Measurements from ENCODE around the gene TMEM138.

Gene TMEM138

DNA sequence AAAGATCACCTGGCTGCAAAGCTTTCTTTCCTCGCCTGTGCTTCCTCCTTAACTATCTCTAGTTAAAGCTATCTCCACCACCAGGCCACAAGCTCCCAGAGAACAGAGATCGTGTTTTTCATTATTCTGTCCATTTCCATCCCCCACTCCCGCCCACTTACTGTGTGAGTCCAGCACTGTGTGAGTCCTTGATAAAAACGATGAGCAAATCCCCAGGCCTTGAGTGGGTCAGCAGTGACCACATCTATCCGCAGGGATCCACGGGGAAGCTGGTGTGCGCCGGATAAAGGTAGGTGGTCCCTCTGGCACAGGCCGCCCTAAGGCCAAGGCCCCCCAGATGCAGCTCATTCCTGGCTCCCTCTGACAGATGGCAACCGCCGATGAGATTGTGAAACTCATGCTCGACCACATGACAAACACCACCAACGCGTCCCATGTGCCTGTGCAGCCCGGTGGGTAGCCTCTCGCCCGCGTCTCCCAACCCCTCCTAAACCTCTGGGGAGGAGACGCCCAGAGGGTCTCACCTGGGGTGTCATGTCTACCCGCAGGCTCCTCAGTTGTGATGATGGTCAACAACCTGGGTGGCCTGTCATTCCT lies 19.9 kb upstream of the TMEM138 start:
- no peak for FAIRE-seq

DNA sequence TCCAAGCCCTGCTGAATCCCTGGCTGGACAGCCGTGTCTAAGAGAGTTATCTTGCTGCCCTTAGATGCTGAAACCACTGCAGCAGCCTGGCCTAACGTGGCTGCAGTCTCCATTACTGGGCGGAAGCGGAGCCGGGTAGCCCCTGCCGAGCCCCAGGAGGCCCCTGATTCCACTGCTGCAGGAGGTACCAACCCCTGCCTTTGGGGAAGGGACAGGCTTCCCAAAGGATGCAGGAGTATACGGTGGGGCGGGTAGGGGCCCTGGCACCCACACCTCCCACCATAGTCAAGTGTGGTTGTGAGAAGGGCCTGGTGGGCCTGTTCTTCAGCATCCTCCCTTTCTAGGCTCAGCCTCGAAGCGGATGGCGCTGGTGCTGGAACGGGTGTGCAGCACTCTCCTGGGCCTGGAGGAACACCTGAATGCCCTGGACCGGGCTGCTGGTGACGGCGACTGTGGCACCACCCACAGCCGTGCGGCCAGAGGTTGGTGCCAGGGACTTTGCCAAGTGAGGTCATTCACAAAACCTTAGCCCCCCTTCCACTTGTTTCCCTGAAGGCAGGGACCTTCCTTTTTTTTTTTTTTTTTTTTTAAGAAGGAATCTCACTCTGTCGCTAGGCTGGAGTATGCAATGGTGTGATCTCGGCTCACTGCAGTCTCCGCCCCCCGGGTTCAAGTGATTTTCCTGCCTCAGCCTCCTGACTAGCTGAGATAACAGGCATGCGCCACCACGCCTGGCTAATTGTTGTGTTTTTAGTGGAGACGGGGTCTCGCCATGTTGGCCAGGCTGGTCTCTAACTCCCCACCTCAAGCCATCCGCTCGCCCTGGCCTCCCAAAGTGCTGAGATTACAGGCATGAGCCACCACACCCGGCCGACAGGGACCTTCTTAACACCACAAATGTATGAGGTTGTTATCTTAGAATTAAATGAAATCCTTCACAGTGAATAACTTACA lies 18.1 kb upstream of the TMEM138 start:
- no peak for FAIRE-seq

DNA sequence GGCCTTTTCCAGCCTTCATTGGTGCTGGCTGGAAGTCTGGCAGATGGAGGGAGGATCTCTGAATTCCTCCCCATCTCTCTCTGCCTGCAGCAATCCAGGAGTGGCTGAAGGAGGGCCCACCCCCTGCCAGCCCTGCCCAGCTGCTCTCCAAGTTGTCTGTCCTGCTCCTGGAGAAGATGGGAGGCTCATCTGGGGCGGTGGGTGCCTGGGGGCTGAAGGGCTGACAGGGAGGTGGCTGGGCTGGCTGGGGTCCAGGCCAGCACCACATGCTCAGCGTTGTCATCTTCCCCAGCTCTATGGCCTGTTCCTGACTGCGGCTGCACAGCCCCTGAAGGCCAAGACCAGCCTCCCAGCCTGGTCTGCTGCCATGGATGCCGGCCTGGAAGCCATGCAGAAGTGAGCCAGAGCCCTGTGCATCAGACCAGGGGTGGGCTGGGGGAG lies 17.0 kb upstream of the TMEM138 start:
- no peak for FAIRE-seq

DNA sequence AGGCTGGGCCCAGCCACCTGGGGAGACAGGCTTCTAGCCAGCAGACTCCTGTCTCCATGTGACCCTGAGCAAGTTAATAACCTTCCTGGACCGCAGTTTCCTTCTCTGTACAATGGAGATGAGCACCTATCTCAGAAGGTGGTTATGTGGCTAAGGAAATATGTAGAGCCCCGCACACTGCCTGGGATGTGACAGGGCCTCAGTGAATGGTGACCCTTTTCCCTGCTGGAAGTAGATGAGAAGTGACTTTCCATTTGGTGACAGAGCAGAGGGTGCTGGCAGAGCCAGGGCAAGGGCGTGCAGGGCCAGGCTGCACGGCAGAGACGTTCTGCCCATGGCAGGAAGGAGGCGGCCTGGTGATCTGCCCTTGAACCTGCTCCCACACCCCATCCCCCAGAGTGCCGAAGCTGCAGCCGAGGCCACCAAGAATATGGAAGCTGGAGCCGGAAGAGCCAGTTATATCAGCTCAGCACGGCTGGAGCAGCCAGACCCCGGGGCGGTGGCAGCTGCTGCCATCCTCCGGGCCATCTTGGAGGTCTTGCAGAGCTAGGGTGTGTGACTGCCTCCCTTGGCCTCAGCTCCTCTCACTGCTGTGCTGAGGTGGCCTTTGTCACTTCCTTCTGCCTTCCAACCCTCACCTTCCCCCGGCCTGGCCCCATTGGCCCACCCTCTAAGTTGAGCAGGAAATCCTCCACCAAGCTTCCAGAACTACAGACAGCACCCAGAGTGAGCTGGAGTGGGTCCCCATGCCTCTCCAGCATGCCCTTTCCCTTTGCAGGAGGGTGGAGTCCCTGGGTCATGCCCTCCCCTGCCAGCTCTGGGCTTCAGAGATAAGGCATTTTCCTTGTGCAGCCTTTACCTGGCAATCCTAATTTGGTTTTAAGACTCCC lies 16.0 kb upstream of the TMEM138 start:
- FAIRE-seq: no peak

DNA sequence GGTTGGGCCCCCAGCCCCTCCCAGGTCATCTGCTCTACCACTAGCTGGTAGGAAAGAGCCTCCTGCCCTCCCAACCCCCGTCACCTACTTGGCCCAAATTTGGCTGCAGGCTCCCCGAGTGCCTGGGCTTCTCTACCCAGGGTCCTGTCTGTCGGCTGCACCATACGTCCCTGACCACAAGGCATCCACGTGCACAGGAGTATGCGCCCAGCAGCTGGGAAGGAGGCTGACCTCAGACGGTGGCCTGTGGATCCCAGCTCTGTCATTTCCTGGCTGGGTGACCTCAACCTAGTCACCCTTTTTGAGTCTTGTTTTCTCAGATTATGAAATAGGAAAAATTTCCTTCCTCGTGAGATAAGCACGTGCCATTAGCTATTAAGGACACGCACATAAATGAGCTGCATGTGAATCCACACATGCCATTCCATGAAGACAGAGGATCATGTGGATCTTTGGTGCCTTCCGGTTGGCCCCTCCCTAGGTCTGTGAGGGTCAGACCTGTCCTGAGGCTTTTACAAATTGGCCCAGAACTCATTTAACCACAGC lies 14.2 kb upstream of the TMEM138 start:
- FAIRE-seq: no peak

- FAIRE-seq: no peak
Observed at GRCh38 chr11:61349189-61349751, 12.9 kb upstream of the TMEM138 start.

DNA sequence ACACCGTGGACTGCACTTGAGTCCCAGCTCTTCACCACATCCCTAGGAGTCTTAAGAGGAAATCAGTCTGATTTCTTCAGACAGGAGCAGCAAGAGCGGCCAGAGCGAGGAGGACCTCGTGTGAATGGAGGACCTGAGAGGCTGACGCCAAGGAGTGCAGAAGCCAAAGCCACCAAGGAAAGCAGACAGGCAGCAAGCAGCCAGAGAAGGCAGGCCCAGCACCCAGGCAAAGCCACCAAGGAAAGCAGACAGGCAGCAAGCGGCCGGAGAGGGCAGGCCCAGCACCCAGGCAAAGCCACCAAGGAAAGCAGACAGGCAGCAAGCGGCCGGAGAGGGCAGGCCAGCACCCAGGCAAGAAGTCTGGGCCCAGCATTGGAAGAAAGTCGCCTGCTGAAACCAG lies 12.3 kb upstream of the TMEM138 start:
- FAIRE-seq: no peak

DNA sequence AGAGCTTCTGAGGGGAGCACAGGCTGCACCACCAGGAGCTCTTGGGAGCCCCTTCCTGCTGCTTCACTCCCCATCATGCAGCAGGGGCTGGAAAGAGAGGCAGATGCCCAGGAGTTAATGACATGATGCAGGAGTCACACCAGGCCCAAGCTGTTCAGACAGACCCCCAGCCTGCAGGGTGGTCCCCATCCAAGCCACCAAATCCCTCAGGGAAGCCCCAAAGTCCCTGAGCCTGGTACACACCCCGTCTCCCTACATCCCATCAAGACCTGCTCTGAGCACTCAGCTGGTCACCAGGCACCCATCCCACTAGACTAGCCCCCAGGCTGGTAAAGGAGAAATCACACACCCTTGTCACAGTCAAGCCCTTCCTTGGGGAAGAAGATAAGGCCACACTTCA lies 11.8 kb upstream of the TMEM138 start:
- no peak for FAIRE-seq

DNA sequence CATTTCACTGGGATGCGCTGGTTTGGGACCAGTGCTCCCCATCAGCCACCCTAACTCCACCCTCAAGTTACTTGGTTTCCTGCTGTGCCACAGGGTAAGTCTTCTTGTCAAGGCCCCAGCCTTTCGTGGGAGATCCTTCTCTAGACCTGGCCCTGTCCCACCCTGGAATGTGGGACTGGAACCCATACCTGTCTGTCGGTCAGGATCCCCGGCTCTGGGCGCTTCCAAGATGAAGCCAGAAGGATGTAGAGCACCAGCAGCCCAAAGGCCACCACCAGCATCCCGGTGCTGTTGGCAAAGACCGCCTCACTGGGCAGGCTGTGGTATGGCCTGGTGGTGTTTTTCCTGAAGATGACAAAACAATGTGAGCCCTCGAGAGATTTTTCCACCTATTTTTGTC lies 11.4 kb upstream of the TMEM138 start:
- FAIRE-seq: no peak

DNA sequence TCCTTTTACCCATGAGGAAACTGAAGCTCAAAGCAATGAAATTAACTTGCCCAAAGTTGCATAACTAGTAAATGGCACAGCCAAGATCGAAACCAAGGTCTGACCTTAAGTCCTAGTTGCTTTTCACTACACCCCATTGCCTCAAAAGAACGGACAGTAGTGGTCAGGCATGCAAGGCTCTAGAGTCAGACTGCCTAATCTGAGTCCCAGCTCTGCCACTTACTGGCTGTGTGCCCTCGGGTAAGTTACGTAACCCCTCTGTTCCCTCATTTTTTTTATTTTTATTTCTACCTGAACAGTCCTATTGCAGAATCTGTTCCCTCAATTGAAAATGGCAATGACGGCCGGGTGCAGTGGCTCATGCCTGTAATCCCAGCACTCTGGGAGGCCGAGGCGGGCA lies 10.1 kb upstream of the TMEM138 start:
- FAIRE-seq: no peak

DNA sequence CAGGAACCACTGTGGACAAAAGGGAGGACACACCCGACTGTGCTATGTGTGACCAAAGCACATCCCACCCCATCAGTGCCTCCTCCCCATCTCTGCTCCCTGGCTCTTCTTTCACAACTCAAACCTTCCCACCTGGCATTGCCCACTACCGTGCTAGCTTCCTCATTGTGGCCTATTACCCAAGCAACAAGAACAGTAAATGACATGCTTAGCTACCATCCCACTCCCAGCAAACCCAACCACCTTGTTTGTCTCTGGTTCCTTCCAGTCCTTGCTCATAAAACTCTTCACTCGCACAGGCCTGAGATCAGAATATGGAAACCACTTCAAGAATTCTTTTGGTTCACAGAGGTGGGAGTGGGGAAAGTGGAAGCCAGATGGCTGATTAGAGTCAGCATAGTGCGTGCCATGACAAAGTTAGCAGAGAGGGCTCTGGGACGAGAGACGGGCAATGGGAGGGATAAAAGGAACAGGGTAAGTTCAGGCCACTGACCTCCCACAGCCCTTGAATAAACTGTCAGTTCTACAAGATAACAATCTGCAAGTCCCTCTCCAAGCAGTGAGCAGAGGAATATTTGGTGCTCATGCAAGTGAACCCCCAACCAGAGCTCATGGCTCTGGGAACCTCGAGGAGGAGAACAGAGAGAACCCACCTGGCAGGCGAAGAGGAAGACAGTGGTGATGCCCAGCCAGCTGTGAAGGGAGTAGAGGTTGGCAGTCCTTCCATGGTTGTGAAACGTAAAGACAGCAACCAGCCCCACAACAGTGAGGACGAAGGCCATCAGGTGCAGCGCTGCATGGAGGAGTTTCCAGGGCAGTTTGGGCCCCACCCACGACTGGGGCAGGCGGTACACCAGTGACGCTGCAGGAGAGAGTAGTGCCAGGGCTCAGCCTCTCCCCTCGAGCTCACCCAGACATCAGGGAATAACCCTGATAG lies 8.8 kb upstream of the TMEM138 start:
- no peak for FAIRE-seq

GRCh38 chr11:61354208-61354607 lies 8.0 kb upstream of the TMEM138 start:
- no peak for FAIRE-seq

GRCh38 chr11:61356706-61357105 lies 5.5 kb upstream of the TMEM138 start:
- FAIRE-seq: no peak

DNA sequence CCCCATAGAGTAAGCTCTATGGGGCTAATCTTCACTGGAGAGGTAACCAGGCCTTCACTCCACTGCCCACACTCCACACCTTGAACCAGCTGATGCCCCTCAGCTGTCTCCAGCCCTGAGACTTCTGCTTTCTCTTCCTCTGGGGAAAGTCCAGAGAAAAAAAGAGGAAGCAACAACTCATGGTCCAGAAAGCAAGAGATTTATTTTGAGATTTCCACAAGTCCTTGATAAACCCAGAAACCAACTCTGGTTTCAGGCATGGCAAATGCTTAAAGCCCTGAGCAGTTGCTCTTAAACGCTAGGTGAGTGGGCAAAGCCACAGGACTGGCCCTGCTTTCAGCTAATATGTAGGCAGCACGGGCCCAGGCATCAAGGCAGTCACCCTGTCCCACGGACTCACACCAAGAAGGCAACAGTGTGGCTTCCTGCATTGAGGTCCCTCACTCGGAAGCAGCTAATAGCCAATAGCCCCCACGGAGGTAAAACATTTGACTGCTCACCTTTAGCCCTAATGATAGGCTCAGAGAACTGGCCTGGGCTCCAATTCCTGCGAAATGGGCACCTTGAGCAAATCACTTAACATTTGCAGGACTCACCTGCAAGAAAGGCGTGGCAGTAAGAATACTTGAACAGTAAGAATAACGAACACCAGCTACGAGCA lies 4.8 kb upstream of the TMEM138 start:
- no peak for FAIRE-seq

DNA sequence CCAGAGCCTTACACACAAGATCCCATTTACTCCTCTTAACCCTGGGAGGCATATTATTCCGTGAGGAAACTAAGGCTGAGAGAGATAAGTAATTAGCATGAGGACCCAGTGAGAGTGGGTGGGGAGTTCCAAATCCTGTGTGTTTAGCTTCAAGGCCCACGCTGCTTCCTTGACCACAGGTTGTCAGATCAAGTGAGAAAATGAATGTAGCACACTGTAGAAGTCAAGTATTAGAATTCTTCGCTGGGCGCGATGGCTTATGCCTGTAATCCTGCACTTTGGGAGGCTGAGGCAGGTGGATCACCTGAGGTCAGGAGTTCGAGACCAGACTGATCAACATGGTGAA lies 4.3 kb upstream of the TMEM138 start:
- no peak for FAIRE-seq

- no peak for FAIRE-seq
Observed at GRCh38 chr11:61358566-61358965, 3.6 kb upstream of the TMEM138 start.

DNA sequence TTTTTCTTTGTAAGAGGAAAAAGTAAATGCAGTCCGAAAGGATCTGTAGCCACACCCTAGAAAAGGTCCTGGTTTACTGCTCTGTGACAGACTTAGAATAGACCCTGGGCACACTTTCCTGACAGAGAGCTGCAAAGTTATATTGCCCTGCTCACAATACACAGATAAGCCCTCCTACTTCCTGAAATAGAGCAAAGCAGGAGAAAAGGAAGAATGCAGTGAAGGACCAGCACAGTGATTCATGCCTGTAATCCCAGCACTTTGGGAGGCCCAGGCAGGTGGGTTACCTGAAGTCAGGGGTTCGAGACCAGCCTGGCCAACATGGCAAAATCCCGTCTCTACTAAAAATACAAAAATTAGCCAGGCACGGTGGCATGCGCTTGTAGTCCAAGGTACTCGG lies 2.7 kb upstream of the TMEM138 start:
- no peak for FAIRE-seq

DNA sequence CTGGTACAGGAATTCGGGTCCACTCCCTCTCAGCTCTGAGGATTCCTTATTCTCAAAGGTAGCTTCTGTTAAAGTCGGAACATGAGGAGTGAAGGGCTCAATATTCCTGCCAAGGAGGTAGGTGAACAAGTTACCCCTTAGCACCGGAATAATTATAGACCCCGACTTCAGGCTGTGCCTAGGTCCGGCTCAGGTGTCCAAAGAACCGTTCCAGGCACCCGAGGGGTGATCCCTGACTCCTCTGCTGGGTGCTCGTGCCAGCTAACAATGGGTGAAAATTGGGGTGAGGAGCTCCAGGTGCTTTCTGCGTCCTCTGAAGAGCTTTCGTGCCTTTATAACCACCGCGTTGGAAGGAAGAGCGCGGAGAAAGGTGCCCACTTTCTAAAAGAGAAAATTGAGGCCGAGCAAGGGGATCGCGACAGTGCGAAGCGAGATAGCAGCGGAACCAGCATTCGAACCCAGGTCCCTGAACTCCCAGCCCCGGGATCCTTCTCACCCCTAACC lies 885 bp upstream of the TMEM138 start:
- FAIRE-seq: no peak

- FAIRE-seq: no peak
Observed at GRCh38 chr11:61362542-61362875, 335 bp downstream of the TMEM138 start.

GRCh38 chr11:61364012-61364675 lies 2.0 kb downstream of the TMEM138 start:
- FAIRE-seq: no peak
